ENCODE data around the gene MIR17HG. TPM values are rescaled to one million over a fixed set of nuclear protein-coding genes. Genes with fewer than 3 reads are reported as not detected.

MIR17HG gene
- 1 to 10 TPM in 1 of 6 experiments, under 1 TPM in 5; 0.40 to 1.1 (median 0.90) TPM for total RNA-seq (2021; fragmentation: NEBNext Ultra II Directional; extraction: Animal tissue kit (Norgen Biotek cat#: 25700))
- long read RNA-seq, result 0 reads

GRCh38 chr13:91347202-91347995, at the start of gene MIR17HG:
TSS of gene MIR17HG (plus strand) at chr13:91347687.
- peak within 1 kb of the TSS; percentile 89 for H3K4me3 Mint-ChIP-seq
- H3K27me3 Mint-ChIP-seq (ENCODE audit: insufficient read depth), result peaks cover 7% of the 10 kb centered on the region
- H3K9me3 Mint-ChIP-seq, result no peaks in the 10 kb centered on the region
- no peak for TF ChIP-seq CTCF (IDR thresholded peaks at IDR 0.05)
- H3K36me3 Mint-ChIP-seq (ENCODE audit: low read depth), result peaks cover 16% of the 10 kb centered on the region; the same call in 1 of the 2 replicates
- DNase-seq, result peak; percentile 71
- peaks cover 31% of the 10 kb centered on the region for H3K4me1 Mint-ChIP-seq (ENCODE audit: low read depth)
- peak within 1 kb of the TSS; percentile 63 for H3K27ac Mint-ChIP-seq

- H3K4me1 Mint-ChIP-seq (ENCODE audit: low read depth), result no peaks in the 10 kb centered on the region
- H3K27ac Mint-ChIP-seq, result no peak overlapping the region
- no peaks in the 10 kb centered on the region for H3K27me3 Mint-ChIP-seq (ENCODE audit: insufficient read depth)
- no peak overlapping the region for H3K4me3 Mint-ChIP-seq
- DNase-seq, result no peak
- no peaks in the 10 kb centered on the region for H3K9me3 Mint-ChIP-seq
- no peak for TF ChIP-seq CTCF (IDR thresholded peaks at IDR 0.05)
- H3K36me3 Mint-ChIP-seq (ENCODE audit: low read depth), result no peaks in the 10 kb centered on the region
Measured at GRCh38 chr13:91298060-91298459, 49.4 kb upstream of the MIR17HG start.

DNA sequence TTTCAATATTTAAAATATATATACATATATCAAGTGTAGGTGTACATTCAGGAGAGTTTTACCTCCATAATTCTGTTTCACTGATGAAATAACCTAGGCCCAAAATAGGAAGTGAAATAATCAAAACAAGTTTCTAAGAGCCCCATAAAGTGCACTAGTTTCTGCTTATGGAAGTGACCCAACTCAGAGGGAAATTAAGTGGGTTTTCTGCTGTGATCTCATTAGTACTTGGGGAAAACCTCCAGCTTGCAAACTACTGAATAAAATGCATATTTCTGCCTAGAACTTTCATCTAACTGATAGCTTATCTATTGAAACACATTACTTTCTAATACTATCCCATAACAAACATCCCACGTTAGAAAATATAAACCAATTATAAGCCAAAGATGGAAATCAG, 45.4 kb upstream of the MIR17HG start:
- no peaks in the 10 kb centered on the region for H3K27me3 Mint-ChIP-seq (ENCODE audit: insufficient read depth)
- no peak overlapping the region for H3K27ac Mint-ChIP-seq
- no peaks in the 10 kb centered on the region for H3K4me1 Mint-ChIP-seq (ENCODE audit: low read depth)
- H3K4me3 Mint-ChIP-seq, result no peak overlapping the region
- TF ChIP-seq CTCF (IDR thresholded peaks at IDR 0.05), result no peak
- no peaks in the 10 kb centered on the region for H3K36me3 Mint-ChIP-seq (ENCODE audit: low read depth)
- DNase-seq, result no peak
- no peaks in the 10 kb centered on the region for H3K9me3 Mint-ChIP-seq

DNA sequence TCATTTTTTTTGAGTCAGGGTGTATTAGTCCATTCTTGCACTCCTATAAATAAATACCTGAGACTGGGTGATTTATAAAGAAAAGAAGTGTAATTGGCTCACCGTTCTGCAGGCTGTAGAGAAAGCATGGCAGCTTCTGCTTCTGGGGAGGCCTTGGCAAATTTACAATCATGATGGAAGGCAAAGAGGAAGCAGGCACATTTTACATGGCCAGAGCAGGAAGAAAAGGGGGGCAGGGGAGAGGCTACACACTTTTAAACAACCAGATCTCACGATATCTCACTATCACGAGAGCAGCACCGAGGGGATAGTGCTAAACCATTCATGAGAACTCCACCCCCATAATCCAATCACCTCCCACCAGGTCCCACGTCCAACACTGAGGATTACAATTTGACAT, 44.5 kb upstream of the MIR17HG start:
- Mint-ChIP-seq H3K4me1 (ENCODE audit: low read depth) (no peaks in the 10 kb centered on the region), H3K27me3 (ENCODE audit: insufficient read depth) (no peaks in the 10 kb centered on the region), H3K27ac (no peak overlapping the region), H3K36me3 (ENCODE audit: low read depth) (no peaks in the 10 kb centered on the region), H3K9me3 (no peaks in the 10 kb centered on the region), H3K4me3 (no peak overlapping the region)
- no peak for DNase-seq
- no peak for TF ChIP-seq CTCF (IDR thresholded peaks at IDR 0.05)

GRCh38 chr13:91304741-91305140, 42.7 kb upstream of the MIR17HG start:
- Mint-ChIP-seq H3K36me3 (ENCODE audit: low read depth) (no peaks in the 10 kb centered on the region), H3K27me3 (ENCODE audit: insufficient read depth) (no peaks in the 10 kb centered on the region), H3K9me3 (no peaks in the 10 kb centered on the region), H3K4me3 (no peak overlapping the region), H3K27ac (no peak overlapping the region), H3K4me1 (ENCODE audit: low read depth) (no peaks in the 10 kb centered on the region)
- DNase-seq, result no peak
- no peak for TF ChIP-seq CTCF (IDR thresholded peaks at IDR 0.05)
